ENCODE data around the gene COQ10A.

DNA sequence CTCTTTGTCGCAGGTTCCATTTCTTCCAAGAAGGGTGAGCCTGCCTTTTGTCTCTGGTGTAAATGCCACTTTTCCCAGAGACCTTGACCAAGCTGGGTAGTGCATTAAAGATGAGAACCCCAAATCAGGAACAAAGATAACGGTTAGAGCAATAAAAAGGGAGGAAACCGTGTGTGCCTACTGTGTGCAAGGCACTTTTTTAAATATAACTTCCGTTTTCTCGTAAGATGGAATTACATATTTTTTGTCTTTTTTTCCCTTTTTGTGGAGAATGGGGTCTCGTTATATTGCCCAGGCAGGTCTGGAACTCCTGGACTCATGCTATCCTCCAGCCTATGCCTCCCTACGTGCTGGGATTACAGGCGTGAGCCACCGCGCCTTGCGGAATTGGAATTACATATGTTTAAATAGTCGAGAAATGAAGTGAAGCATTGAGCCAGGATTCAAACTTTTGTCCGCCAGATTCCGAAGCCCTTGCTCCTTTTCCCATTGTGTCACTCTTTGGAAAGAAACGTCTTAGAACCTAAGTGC is 43.1 kb upstream of the COQ10A start:
- TF ChIP-seq CTCF (IDR thresholded peaks at IDR 0.05) (no peak), POLR2A (IDR thresholded peaks at IDR 0.05) (no peak)
